ENCODE measurements around the gene STARD7. TPM values are rescaled to one million over a fixed set of nuclear protein-coding genes. Genes with fewer than 3 reads are reported as not detected.

STARD7 gene, protein sequence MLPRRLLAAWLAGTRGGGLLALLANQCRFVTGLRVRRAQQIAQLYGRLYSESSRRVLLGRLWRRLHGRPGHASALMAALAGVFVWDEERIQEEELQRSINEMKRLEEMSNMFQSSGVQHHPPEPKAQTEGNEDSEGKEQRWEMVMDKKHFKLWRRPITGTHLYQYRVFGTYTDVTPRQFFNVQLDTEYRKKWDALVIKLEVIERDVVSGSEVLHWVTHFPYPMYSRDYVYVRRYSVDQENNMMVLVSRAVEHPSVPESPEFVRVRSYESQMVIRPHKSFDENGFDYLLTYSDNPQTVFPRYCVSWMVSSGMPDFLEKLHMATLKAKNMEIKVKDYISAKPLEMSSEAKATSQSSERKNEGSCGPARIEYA
- 188 and 224 TPM in 2 replicates for total RNA-seq

DNA sequence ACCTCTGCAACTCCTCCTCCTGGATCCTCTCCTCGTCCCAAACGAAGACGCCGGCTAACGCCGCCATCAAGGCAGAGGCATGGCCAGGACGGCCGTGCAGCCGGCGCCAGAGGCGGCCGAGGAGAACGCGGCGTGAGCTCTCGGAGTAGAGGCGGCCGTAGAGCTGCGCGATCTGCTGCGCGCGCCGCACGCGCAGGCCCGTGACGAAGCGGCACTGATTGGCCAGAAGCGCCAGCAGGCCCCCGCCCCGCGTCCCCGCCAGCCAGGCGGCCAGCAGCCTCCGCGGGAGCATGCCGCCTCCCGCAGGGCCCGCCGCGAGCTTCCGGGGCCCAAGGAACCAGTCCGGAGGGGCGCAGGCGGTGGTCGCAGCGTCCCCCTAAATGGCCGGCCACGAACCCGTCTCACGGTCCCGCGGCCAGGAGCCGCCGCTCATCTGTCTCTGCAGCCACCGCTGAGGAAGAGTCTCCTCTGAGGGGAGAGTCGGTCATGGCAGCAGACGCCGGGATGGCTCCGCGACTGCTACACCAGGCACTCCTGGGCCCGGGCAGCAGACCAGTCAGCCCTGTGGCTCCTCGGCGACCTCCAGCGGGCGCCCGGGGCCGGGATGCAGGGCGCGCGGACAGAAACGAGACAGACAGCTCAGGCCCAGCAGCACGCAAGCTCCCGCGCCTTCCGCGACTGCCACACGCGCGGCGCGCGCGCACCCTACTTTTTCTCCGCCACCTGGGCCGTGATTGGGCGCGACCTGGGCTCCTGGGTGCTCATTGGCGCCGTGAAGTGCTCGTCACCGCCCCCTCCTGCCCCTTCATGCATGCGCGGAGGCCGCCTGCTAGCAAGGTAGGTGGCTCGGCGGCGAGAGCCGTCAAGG is at the start of gene STARD7:
TSS of gene STARD7 (minus strand) at position 685 of the 868 bp plus-strand sequence. CDS start at position 292, 393 bp downstream.

DNA sequence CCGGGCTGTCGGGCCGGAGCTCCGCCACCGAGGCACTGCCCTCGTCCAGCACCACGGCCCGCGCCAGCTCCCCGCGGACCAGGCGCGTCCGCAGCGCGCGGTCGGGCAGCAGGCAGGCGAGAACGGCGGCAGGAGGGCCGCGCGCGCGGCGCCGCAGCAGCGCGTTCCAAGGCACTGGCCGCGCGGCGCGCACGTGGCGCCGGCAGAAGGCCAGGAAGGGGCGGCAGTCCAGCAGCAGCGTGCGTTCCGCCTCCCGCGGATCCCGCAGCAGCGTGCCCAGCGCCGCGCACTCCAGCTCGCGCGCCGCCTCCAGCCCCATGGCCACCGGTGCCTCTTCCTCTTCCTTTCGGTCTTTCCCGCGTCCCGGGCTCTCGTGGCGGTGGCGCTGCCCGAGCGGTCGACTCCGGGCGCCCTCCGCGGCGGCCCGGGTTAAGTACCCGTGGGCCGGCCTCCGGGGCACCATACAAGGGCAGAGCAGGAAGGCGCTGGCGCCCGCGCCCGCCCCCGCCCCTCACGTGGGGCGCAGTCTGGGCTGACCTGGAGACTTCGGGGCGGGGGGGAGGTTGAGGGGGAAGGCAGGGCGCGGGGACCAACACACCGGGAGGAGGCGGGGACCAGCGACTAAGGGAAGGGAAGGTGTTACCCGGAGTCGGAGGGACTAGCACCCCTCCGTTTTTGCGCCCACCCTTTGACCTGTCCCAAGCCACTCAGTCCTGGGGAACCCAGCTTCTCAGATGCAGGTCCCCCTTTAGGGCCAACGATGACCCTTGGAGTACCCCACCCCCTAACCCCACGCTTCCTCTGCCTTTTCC is 63.4 kb downstream of the STARD7 start, which contains the start of gene DUSP2:
TSS of gene DUSP2 (minus strand) at position 405 of the 812 bp plus-strand sequence. CDS start at position 319, 86 bp downstream.

DNA sequence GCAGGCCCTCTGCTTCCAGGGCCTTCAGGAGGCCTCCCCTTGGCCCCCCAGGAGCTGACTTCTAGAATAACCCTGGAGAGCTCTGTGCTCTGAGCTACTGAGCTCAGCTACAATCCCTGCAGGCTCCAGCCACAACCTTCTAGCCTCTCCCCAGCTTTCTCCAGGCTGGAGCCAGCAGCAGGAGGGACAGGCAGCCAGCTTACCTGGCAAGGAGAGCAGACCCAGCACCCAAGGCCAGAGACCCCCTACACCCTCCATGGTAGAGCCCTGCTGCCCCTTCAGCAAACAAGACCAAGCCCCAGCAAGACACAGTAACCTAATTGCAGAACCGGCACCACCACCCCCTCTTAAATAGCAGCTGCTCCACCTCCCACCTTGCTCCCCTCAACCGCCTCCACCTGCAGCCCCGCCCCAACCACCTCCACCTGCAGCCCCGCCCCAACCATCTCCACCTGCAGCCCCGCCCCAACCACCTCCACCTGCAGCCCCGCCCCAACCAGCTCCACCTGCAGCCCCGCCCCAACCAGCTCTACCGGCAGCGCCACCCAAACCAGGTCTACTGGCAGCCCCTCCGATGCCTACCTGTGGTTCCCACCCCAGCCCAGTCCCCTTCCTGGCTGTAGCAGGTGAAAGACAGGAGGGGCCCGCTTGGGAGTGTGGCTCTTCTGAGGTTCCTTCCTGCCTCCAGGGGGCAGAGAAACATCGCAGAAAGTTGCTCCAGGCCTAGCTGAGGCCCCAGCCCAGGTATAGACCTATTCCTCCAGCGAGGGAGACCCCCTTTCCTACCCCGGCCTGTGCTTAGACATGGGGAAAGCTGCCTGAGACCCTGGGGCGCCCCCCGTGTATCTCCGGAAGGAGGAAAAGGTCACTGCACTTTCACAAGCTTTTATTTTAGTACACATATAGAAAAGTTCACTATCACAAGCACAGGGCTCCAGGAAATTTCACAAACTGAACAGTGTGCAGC is 70.2 kb downstream of the STARD7 start, which contains the start of gene ASTL:
TSS of gene ASTL (minus strand) at position 324 of the 967 bp plus-strand sequence. CDS start at position 258, 66 bp downstream.

Other genes with a start within 250 kb of the STARD7 start
- 56.2 and 104 TPM in 2 replicates for gene ANKRD36C, start 217.0 kb downstream of the STARD7 start, total RNA-seq
- 12.8 and 18.3 TPM in 2 replicates for gene GPAT2, start 173.9 kb downstream of the STARD7 start, total RNA-seq
- under 0.01 TPM in 1 of 2 replicates, not detected in the other for gene ADRA2B, start 92.3 kb downstream of the STARD7 start, total RNA-seq
- gene ASTL, start 70.3 kb downstream of the STARD7 start, total RNA-seq: not detected in 2 replicates
- gene DUSP2, start 63.4 kb downstream of the STARD7 start, total RNA-seq: 0.33 and 1.7 TPM in 2 replicates
- 41.2 and 43.4 TPM in 2 replicates for gene TMEM127, start 57.2 kb upstream of the STARD7 start, total RNA-seq
- 88.9 and 125 TPM in 2 replicates for gene CIAO1, start 57.4 kb upstream of the STARD7 start, total RNA-seq
- 51.3 and 53.6 TPM in 2 replicates for gene SNRNP200, start 96.7 kb upstream of the STARD7 start, total RNA-seq
- gene ITPRIPL1, start 116.5 kb upstream of the STARD7 start, total RNA-seq: 2.9 and 3.4 TPM in 2 replicates
- gene NCAPH, start 126.9 kb upstream of the STARD7 start, total RNA-seq: 8.2 and 17.9 TPM in 2 replicates

Data from vein endothelial cell (primary cell).